A549 (cell line): Measurements from ENCODE around the gene PXDN.
"Not testable (repeated sequence)": the region's sequence is repeated elsewhere in the genome, so short reads cannot be mapped to it uniquely, and the experiment has no call there.

Experiments
- EP300 ChIP-seq, 2 experiments: fragments of >200 bp; sonication (Bioruptor Twin); formaldehyde crosslinking; IDR thresholded peaks; 2 replicates in 1 of 2; 3 replicates in 1 of 2; pipeline ENCODE4 v1.6.1; 2016 to 2017
- HDAC2 ChIP-seq: fragments of 200-600 bp; sonication (generic); IDR thresholded peaks from 2 replicates; pipeline ENCODE4 v1.6.1; 2016
- MAFK ChIP-seq: fragments of 450-650 bp; IDR thresholded peaks from 2 replicates; pipeline ENCODE4 v1.6.1; 2014; ENCODE audit not compliant: partially characterized antibody
- PHF8 ChIP-seq: fragments of 200-600 bp; sonication (generic); IDR thresholded peaks from 2 replicates; pipeline ENCODE4 v1.6.1; 2016; ENCODE audit warnings: low read depth, mild to moderate bottlenecking, antibody characterized with exemption, moderate library complexity, borderline replicate concordance
- POLR2A ChIP-seq: IDR thresholded peaks from 2 replicates; pipeline ENCODE4 v1.6.1; 2012; ENCODE audit warnings: mild to moderate bottlenecking, low read length
- POLR2AphosphoS2 ChIP-seq: conservative IDR thresholded peaks from 2 replicates; pipeline ENCODE4 v1.6.1; 2012; ENCODE audit warnings: low read length, improper control_type of control experiment, inconsistent platforms
- RAD21 ChIP-seq, 2 experiments: fragments of >200 bp in 1 of 2; sonication (Bioruptor Twin) in 1 of 2; formaldehyde crosslinking in 1 of 2; IDR thresholded peaks in 1 of 2; conservative IDR thresholded peaks in 1 of 2; 2 replicates in 1 of 2; 3 replicates in 1 of 2; pipeline ENCODE4 v1.6.1; 2012 to 2018; ENCODE audit warnings: inconsistent platforms in 1 of 2
- RFX5 ChIP-seq: fragments of 450-650 bp; IDR thresholded peaks from 2 replicates; pipeline ENCODE4 v1.7.1; 2014; ENCODE audit warnings: antibody characterized with exemption, mild to moderate bottlenecking, moderate library complexity
- SREBF2 ChIP-seq: fragments of 450-650 bp; IDR thresholded peaks from 2 replicates; pipeline ENCODE4 v1.6.1; 2014; ENCODE audit warnings: mild to moderate bottlenecking, moderate library complexity
- TF ChIP-seq, protein P1 (sequence below): fragments of >200 bp; sonication (Bioruptor Twin); formaldehyde crosslinking; IDR thresholded peaks from 3 replicates; pipeline ENCODE4 v1.5.1; 2016
- TF ChIP-seq, protein P2 (sequence below): fragments of 150-350 bp; IDR thresholded peaks from 2 replicates; pipeline ENCODE4 v1.6.1; 2014; ENCODE audit warnings: low read depth, mild to moderate bottlenecking, low read length
- TF ChIP-seq, protein P3 (sequence below): IDR thresholded peaks from 2 replicates; pipeline ENCODE4 v1.6.1; 2012

DNA sequence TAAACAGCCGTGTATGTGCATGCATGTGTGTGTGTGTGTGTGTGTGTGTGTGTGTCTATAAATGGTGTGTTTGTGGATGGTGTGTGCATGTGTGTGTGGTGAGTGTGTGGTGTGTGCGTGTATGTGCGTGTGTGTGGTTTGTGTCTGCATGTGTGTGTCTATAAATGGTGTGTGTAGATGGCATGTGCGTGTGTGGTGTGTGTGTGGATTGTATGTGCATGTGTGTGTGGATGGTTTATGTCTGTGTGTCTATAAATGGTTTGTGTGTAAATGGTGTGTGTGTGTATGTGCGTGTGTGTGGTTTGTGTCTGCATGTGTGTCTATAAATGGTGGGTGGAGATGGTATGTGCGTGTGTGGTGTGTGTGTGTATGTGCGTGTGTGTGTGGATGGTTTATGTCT, 65.2 kb downstream of the PXDN start:
- TF ChIP-seq, protein P1, sequence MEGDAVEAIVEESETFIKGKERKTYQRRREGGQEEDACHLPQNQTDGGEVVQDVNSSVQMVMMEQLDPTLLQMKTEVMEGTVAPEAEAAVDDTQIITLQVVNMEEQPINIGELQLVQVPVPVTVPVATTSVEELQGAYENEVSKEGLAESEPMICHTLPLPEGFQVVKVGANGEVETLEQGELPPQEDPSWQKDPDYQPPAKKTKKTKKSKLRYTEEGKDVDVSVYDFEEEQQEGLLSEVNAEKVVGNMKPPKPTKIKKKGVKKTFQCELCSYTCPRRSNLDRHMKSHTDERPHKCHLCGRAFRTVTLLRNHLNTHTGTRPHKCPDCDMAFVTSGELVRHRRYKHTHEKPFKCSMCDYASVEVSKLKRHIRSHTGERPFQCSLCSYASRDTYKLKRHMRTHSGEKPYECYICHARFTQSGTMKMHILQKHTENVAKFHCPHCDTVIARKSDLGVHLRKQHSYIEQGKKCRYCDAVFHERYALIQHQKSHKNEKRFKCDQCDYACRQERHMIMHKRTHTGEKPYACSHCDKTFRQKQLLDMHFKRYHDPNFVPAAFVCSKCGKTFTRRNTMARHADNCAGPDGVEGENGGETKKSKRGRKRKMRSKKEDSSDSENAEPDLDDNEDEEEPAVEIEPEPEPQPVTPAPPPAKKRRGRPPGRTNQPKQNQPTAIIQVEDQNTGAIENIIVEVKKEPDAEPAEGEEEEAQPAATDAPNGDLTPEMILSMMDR = not testable (repeated sequence)
- not testable (repeated sequence) for TF ChIP-seq MAFK; POLR2A; RFX5; EP300 (IDR thresholded peaks at IDR 0.05); RAD21 (conservative IDR thresholded peaks at IDR 0.05 in 1 of 2, IDR thresholded peaks at IDR 0.05 in 1 of 2); HDAC2; POLR2AphosphoS2; SREBF2; PHF8
- TF ChIP-seq, protein P2, sequence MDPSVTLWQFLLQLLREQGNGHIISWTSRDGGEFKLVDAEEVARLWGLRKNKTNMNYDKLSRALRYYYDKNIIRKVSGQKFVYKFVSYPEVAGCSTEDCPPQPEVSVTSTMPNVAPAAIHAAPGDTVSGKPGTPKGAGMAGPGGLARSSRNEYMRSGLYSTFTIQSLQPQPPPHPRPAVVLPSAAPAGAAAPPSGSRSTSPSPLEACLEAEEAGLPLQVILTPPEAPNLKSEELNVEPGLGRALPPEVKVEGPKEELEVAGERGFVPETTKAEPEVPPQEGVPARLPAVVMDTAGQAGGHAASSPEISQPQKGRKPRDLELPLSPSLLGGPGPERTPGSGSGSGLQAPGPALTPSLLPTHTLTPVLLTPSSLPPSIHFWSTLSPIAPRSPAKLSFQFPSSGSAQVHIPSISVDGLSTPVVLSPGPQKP = not testable (repeated sequence)
- TF ChIP-seq, protein P3, sequence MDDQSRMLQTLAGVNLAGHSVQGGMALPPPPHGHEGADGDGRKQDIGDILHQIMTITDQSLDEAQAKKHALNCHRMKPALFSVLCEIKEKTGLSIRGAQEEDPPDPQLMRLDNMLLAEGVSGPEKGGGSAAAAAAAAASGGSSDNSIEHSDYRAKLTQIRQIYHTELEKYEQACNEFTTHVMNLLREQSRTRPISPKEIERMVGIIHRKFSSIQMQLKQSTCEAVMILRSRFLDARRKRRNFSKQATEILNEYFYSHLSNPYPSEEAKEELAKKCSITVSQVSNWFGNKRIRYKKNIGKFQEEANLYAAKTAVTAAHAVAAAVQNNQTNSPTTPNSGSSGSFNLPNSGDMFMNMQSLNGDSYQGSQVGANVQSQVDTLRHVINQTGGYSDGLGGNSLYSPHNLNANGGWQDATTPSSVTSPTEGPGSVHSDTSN = not testable (repeated sequence)
